ENCODE results near the gene DNAI4.
A peak's percentile ranks its signal among the peaks of the same experiment; 100 is the strongest.

Gene DNAI4

DNA sequence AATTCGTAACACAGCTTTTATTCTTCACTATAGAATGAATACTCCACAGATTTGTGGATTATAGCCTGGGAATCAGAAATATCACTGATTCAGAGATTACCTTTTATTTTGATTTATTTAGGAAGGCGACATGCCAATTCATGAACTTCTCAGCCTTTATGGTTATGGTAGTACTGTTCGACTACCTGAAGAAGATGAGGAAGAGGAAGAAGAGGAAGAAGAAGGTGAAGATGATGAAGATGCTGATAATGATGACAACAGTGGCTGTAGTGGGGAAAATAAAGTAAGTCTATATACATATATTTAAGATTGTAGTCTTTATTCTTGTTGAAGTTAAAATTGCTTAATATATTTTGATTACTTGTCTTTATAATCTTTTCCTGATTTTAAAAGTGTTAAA is 33.3 kb upstream of the DNAI4 start:
- Histone ChIP-seq H3K36me3 (ENCODE audit: control insufficient read depth in 2 of 2, insufficient read depth in 1 of 2, low read length in 2 of 2) (peaks cover 25 to 81% of the 10 kb centered on the region in 2 experiments), H3K27ac (ENCODE audit: extremely low read depth, low read depth, low read length) (no peak overlapping the region), H3K9me3 (ENCODE audit: control insufficient read depth, insufficient read depth, low read depth, low read length) (no peaks in the 10 kb centered on the region), H3K4me3 (ENCODE audit: low read depth, low read length) (no peak overlapping the region), H3K4me1 (ENCODE audit: control insufficient read depth, insufficient read depth, low read length) (no peaks in the 10 kb centered on the region)
- ChIA-PET POLR2A (no interaction called here), CTCF (no interaction called here)
- TF ChIP-seq, protein P1, sequence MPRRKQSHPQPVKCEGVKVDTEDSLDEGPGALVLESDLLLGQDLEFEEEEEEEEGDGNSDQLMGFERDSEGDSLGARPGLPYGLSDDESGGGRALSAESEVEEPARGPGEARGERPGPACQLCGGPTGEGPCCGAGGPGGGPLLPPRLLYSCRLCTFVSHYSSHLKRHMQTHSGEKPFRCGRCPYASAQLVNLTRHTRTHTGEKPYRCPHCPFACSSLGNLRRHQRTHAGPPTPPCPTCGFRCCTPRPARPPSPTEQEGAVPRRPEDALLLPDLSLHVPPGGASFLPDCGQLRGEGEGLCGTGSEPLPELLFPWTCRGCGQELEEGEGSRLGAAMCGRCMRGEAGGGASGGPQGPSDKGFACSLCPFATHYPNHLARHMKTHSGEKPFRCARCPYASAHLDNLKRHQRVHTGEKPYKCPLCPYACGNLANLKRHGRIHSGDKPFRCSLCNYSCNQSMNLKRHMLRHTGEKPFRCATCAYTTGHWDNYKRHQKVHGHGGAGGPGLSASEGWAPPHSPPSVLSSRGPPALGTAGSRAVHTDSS (tag by site-specific recombination; IDR thresholded peaks at IDR 0.05): peak; percentile 93
- no peak for TF ChIP-seq TRIM28 (IDR thresholded peaks at IDR 0.05; ENCODE audit: borderline replicate concordance, low read length)

DNA sequence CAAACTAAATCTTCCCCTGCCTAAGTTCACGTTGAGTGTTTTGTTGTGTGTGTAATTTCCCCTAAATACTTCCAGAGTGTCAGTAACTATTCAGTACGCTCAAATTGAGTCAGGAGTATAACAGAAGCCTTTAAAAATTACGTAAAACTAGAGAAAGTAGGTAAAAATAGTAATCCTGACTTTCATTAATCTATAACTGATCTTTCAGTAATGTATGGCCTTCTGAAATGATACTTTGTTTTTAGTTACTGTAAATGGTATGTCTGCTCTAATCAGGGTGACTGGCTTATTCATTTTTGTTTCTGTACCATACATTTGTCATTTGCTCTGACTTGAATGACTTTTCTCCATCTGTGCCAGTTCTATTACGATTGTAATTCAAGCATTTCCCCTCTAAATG is 29.6 kb upstream of the DNAI4 start:
- peaks cover 16 to 77% of the 10 kb centered on the region in 2 experiments for H3K36me3 ChIP-seq (ENCODE audit: control insufficient read depth in 2 of 2, insufficient read depth in 1 of 2, low read length in 2 of 2)
- TF ChIP-seq ZNF521 (tag by site-specific recombination; IDR thresholded peaks at IDR 0.05) (no peak), ZNF302 (tag by site-specific recombination; IDR thresholded peaks at IDR 0.05; ENCODE audit: low read depth) (no peak), ZNF214 (tag by site-specific recombination; IDR thresholded peaks at IDR 0.05; ENCODE audit: borderline replicate concordance) (no peak), YY2 (tag by site-specific recombination; IDR thresholded peaks at IDR 0.05) (no peak), ZNF2 (tag by site-specific recombination; IDR thresholded peaks at IDR 0.05) (no peak), ZNF621 (tag by site-specific recombination; IDR thresholded peaks at IDR 0.05) (no peak), MYNN (tag by site-specific recombination; IDR thresholded peaks at IDR 0.05; ENCODE audit: borderline replicate concordance) (no peak), ZNF791 (tag by site-specific recombination; IDR thresholded peaks at IDR 0.05) (no peak), ZNF394 (tag by site-specific recombination; IDR thresholded peaks at IDR 0.05; ENCODE audit: borderline replicate concordance) (no peak), ZNF571 (tag by site-specific recombination; IDR thresholded peaks at IDR 0.05) (no peak)
- TF ChIP-seq, protein P2, sequence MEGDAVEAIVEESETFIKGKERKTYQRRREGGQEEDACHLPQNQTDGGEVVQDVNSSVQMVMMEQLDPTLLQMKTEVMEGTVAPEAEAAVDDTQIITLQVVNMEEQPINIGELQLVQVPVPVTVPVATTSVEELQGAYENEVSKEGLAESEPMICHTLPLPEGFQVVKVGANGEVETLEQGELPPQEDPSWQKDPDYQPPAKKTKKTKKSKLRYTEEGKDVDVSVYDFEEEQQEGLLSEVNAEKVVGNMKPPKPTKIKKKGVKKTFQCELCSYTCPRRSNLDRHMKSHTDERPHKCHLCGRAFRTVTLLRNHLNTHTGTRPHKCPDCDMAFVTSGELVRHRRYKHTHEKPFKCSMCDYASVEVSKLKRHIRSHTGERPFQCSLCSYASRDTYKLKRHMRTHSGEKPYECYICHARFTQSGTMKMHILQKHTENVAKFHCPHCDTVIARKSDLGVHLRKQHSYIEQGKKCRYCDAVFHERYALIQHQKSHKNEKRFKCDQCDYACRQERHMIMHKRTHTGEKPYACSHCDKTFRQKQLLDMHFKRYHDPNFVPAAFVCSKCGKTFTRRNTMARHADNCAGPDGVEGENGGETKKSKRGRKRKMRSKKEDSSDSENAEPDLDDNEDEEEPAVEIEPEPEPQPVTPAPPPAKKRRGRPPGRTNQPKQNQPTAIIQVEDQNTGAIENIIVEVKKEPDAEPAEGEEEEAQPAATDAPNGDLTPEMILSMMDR (tag by site-specific recombination; IDR thresholded peaks at IDR 0.05): no peak
- TF ChIP-seq, protein P3, sequence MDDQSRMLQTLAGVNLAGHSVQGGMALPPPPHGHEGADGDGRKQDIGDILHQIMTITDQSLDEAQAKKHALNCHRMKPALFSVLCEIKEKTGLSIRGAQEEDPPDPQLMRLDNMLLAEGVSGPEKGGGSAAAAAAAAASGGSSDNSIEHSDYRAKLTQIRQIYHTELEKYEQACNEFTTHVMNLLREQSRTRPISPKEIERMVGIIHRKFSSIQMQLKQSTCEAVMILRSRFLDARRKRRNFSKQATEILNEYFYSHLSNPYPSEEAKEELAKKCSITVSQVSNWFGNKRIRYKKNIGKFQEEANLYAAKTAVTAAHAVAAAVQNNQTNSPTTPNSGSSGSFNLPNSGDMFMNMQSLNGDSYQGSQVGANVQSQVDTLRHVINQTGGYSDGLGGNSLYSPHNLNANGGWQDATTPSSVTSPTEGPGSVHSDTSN (CRISPR knock-in tag; IDR thresholded peaks at IDR 0.05): no peak
- TF ChIP-seq, protein P4, sequence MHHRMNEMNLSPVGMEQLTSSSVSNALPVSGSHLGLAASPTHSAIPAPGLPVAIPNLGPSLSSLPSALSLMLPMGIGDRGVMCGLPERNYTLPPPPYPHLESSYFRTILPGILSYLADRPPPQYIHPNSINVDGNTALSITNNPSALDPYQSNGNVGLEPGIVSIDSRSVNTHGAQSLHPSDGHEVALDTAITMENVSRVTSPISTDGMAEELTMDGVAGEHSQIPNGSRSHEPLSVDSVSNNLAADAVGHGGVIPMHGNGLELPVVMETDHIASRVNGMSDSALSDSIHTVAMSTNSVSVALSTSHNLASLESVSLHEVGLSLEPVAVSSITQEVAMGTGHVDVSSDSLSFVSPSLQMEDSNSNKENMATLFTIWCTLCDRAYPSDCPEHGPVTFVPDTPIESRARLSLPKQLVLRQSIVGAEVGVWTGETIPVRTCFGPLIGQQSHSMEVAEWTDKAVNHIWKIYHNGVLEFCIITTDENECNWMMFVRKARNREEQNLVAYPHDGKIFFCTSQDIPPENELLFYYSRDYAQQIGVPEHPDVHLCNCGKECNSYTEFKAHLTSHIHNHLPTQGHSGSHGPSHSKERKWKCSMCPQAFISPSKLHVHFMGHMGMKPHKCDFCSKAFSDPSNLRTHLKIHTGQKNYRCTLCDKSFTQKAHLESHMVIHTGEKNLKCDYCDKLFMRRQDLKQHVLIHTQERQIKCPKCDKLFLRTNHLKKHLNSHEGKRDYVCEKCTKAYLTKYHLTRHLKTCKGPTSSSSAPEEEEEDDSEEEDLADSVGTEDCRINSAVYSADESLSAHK (tag by site-specific recombination; IDR thresholded peaks at IDR 0.05): no peak
- TF ChIP-seq, protein P1 (tag by site-specific recombination; IDR thresholded peaks at IDR 0.05): no peak
- TF ChIP-seq, protein P5, sequence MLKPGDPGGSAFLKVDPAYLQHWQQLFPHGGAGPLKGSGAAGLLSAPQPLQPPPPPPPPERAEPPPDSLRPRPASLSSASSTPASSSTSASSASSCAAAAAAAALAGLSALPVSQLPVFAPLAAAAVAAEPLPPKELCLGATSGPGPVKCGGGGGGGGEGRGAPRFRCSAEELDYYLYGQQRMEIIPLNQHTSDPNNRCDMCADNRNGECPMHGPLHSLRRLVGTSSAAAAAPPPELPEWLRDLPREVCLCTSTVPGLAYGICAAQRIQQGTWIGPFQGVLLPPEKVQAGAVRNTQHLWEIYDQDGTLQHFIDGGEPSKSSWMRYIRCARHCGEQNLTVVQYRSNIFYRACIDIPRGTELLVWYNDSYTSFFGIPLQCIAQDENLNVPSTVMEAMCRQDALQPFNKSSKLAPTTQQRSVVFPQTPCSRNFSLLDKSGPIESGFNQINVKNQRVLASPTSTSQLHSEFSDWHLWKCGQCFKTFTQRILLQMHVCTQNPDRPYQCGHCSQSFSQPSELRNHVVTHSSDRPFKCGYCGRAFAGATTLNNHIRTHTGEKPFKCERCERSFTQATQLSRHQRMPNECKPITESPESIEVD (tag by site-specific recombination; IDR thresholded peaks at IDR 0.05): no peak
- H3K27ac ChIP-seq (ENCODE audit: extremely low read depth, low read depth, low read length): no peak overlapping the region
- ChIA-PET CTCF (no interaction called here), POLR2A (no interaction called here)
- no peak overlapping the region for H3K4me3 ChIP-seq (ENCODE audit: low read depth, low read length)
- H3K4me1 ChIP-seq (ENCODE audit: control insufficient read depth, insufficient read depth, low read length): no peaks in the 10 kb centered on the region
- no peaks in the 10 kb centered on the region for H3K9me3 ChIP-seq (ENCODE audit: control insufficient read depth, insufficient read depth, low read depth, low read length)

Data from HEK293 (cell line).